GM12872 (cell line): Measurements from ENCODE around the gene GRIA1.
A peak's percentile ranks its signal among the peaks of the same experiment; 100 is the strongest.

ENCODE experiments used
- CTCF ChIP-seq: IDR thresholded peaks from 3 replicates; pipeline ENCODE4 v1.5.1; 2011; ENCODE audit warnings: low read depth, mild to moderate bottlenecking, low read length, moderate library complexity; ENCODE audit not compliant: insufficient read depth

Gene GRIA1

DNA sequence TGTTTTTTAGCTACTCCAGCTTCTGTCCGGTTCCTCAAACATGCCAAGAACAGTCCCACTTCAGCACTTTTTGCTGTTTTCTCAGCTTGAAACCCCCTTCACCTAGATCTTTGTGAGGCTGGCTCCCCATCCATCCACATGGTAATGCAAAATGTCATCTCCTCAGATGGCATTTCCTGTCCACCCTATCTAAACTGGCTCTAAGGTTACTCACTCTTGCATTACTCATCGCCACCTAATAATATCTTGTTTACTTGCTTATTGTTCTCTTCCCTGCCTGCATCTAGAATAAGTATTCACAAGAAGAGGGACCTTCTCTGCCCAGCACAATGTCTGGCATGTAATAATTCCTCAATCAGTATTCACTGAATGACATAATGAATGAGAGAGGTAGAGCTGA is 328.2 kb downstream of the GRIA1 start:
- no peak for TF ChIP-seq CTCF

DNA sequence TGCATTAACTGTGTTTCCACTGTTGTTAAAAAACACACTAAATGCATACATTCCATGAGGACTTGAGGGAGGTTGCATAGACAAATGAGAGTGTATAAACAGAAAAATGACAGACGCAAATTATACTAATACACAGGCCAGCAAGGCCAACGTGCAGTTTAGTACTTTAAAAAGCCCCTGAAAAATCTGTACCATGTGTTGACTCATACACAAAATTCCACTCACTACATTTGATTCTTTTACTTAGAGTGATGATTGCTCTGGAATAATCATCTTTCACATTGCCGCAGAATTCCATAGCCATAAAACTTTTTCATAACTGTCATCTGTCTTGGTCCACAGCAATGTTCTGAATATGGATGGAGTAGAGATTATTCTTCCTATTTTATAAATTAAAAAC is 332.6 kb downstream of the GRIA1 start:
- no peak for TF ChIP-seq CTCF

GRCh38 chr5:153824909-153825308 is 334.4 kb downstream of the GRIA1 start:
- no peak for TF ChIP-seq CTCF

DNA sequence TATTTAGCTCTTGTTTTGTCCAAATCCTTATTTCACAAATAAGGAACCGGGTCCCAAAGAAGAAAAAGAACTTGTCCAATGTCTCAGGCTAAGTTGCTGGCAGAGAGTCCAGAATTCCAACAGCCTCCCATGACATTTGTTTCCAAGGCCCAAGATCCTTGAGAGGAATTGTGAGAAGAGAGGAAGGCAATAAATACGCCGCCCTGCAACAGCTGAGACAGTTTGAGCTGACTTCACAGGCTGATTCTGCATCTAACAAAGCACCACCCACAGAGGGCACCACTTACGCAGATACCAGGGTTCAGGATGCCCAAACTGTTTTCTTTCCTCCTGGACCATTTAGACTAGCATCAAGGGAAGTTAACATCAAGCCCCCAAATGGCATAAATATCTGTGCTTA is 336.9 kb downstream of the GRIA1 start:
- peak; percentile 25; the same call in 2 of the 3 replicates for TF ChIP-seq CTCF

- no peak for TF ChIP-seq CTCF
These were observed 339.1 kb downstream of the GRIA1 start for GRCh38 chr5:153829510-153830065.

- no peak for TF ChIP-seq CTCF
These were observed 341.5 kb downstream of the GRIA1 start for GRCh38 chr5:153831973-153832372.

DNA sequence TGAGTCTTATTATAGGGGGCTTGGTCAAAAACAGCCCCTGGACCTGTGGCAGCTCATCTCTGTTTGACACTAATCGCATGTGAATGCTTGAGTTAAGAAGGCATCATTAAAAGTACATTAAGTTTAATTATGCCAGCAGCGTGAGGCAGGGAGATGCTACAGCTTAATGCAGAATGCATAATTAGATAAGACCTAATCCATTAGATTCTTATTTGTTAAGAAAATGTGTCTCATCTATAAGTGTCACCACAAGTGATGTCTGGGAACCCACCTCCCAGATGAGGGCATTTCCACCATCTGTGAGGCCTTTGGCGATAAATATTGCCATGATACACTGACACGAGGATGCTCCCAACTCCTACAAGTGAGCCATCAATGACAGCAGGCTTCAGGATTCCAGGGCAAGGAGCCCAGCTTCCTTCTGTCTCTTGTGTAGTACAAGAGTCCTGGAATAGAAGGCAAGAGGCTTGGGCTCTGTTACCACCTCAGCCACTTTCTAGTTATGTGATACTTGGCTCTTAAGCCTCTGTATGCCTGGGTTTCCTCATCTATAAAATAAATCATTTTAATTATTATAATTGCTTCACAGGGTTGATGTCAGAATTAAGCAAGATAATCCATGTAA is 345.5 kb downstream of the GRIA1 start:
- TF ChIP-seq CTCF: no peak
